Testis (tissue), 2 donors: ENCODE data around the gene GALP.

Experiments
- POLR2A ChIP-seq: fragments of 450-650 bp; IDR thresholded peaks from one replicate; pipeline ENCODE4 v1.6.1; 2017; ENCODE audit warnings: antibody characterized with exemption, mild to moderate bottlenecking, moderate library complexity
- TF ChIP-seq, protein P1 (sequence below), 3 experiments: fragments of 450-650 bp in 2 of 3; fragments of 200-600 bp in 1 of 3; sonication (generic) in 1 of 3; IDR thresholded peaks; one replicate each; pipeline ENCODE4 v1.5.1; 2016 to 2019; ENCODE audit warnings: antibody characterized with exemption in 3 of 3, mild to moderate bottlenecking in 2 of 3, moderate library complexity in 1 of 3

DNA sequence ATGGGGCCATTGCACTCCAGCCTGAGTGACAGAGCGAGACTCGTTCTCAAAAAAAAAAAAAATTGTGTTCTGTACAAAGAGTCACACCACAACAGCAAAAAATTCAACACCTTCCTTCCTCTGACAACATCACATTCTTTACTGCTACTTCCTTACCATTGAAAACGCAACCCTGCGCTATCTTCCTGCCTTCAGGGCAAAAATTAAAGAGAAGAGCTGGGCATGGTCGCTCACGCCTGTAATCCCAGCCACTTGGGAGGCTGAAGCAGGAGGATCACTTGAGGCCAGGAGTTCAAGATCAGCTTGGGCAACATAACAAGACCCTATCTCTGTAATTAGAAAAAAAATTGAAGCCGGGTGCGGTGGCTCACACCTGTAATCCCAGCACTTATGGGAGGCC is 44.2 kb upstream of the GALP start:
- TF ChIP-seq, protein P1, sequence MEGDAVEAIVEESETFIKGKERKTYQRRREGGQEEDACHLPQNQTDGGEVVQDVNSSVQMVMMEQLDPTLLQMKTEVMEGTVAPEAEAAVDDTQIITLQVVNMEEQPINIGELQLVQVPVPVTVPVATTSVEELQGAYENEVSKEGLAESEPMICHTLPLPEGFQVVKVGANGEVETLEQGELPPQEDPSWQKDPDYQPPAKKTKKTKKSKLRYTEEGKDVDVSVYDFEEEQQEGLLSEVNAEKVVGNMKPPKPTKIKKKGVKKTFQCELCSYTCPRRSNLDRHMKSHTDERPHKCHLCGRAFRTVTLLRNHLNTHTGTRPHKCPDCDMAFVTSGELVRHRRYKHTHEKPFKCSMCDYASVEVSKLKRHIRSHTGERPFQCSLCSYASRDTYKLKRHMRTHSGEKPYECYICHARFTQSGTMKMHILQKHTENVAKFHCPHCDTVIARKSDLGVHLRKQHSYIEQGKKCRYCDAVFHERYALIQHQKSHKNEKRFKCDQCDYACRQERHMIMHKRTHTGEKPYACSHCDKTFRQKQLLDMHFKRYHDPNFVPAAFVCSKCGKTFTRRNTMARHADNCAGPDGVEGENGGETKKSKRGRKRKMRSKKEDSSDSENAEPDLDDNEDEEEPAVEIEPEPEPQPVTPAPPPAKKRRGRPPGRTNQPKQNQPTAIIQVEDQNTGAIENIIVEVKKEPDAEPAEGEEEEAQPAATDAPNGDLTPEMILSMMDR (IDR thresholded peaks at IDR 0.05): no peak
- no peak for TF ChIP-seq POLR2A
